Endothelial cell (in vitro differentiated cells): ENCODE results near the gene DPP10. TPM values are rescaled to one million over a fixed set of nuclear protein-coding genes. Genes with fewer than 3 reads are reported as not detected.

Experiments used
- DNase-seq: peaks from one replicate; pipeline ENCODE4 v3.0.0; 2021; ENCODE audit warnings: low spot score
- H3K27ac Mint-ChIP-seq: one replicate; pipeline ENCODE4 v1.8.0; 2021; ENCODE audit warnings: mixed read lengths, inconsistent platforms; ENCODE audit not compliant: unreplicated experiment
- H3K27me3 Mint-ChIP-seq: one replicate; pipeline ENCODE4 v1.8.0; 2021; ENCODE audit warnings: mild to moderate bottlenecking, moderate library complexity, mixed read lengths, inconsistent platforms; ENCODE audit not compliant: unreplicated experiment
- H3K36me3 Mint-ChIP-seq: one replicate; pipeline ENCODE4 v1.8.0; 2021; ENCODE audit warnings: mild to moderate bottlenecking, low read depth, mixed read lengths, inconsistent platforms; ENCODE audit not compliant: unreplicated experiment
- H3K4me1 Mint-ChIP-seq: one replicate; pipeline ENCODE4 v1.8.0; 2021; ENCODE audit warnings: mild to moderate bottlenecking, mixed read lengths, inconsistent platforms; ENCODE audit not compliant: unreplicated experiment
- H3K4me3 Mint-ChIP-seq: one replicate; pipeline ENCODE4 v1.8.0; 2021; ENCODE audit warnings: mild to moderate bottlenecking, mixed read lengths, inconsistent platforms; ENCODE audit not compliant: unreplicated experiment
- H3K9me3 Mint-ChIP-seq: one replicate; pipeline ENCODE4 v1.8.0; 2021; ENCODE audit warnings: mixed read lengths, inconsistent platforms; ENCODE audit not compliant: unreplicated experiment
- CTCF ChIP-seq: fragments of 200-600 bp; sonication (generic); IDR thresholded peaks from one replicate; pipeline ENCODE4 v1.5.0; 2021; ENCODE audit warnings: antibody characterized with exemption; ENCODE audit not compliant: unreplicated experiment
- total RNA-seq: library from RNA; stranded (reverse); fragmentation: NEBNext Ultra II Directional; extraction: Animal tissue kit (Norgen Biotek cat#: 25700); gene quantifications from one replicate; pipeline ENCODE4 v1.2.1, GENCODE V29; 2021; ENCODE audit not compliant: unreplicated experiment

The DPP10 gene
- total RNA-seq, 1 donor from 2014 or later = 3.3 TPM

- no peak overlapping the region for H3K4me3 Mint-ChIP-seq
- H3K27ac Mint-ChIP-seq = no peak overlapping the region
- no peaks in the 10 kb centered on the region for H3K9me3 Mint-ChIP-seq
- H3K4me1 Mint-ChIP-seq = no peaks in the 10 kb centered on the region
- TF ChIP-seq CTCF = no peak
- no peaks in the 10 kb centered on the region for H3K27me3 Mint-ChIP-seq
- DNase-seq = no peak
- H3K36me3 Mint-ChIP-seq = no peaks in the 10 kb centered on the region
Measured at GRCh38 chr2:115174651-115175050, 732.2 kb downstream of the DPP10 start.

GRCh38 chr2:115183144-115183543, 740.7 kb downstream of the DPP10 start:
- Mint-ChIP-seq H3K27ac (no peak overlapping the region), H3K27me3 (no peaks in the 10 kb centered on the region), H3K36me3 (no peaks in the 10 kb centered on the region), H3K4me1 (peaks cover 6% of the 10 kb centered on the region), H3K4me3 (no peak overlapping the region), H3K9me3 (no peaks in the 10 kb centered on the region)
- DNase-seq = no peak
- TF ChIP-seq CTCF = peak; percentile 36

GRCh38 chr2:115190459-115190858, 748.0 kb downstream of the DPP10 start:
- DNase-seq = no peak
- no peaks in the 10 kb centered on the region for H3K4me1 Mint-ChIP-seq
- no peak for TF ChIP-seq CTCF
- H3K9me3 Mint-ChIP-seq = no peaks in the 10 kb centered on the region
- no peaks in the 10 kb centered on the region for H3K36me3 Mint-ChIP-seq
- no peaks in the 10 kb centered on the region for H3K27me3 Mint-ChIP-seq
- H3K4me3 Mint-ChIP-seq = no peak overlapping the region
- no peak overlapping the region for H3K27ac Mint-ChIP-seq

- no peaks in the 10 kb centered on the region for H3K9me3 Mint-ChIP-seq
- no peak for TF ChIP-seq CTCF
- H3K4me3 Mint-ChIP-seq = no peak overlapping the region
- H3K36me3 Mint-ChIP-seq = no peaks in the 10 kb centered on the region
- H3K27me3 Mint-ChIP-seq = no peaks in the 10 kb centered on the region
- DNase-seq = no peak
- no peaks in the 10 kb centered on the region for H3K4me1 Mint-ChIP-seq
- no peak overlapping the region for H3K27ac Mint-ChIP-seq
Measured at GRCh38 chr2:115194623-115195022, 752.2 kb downstream of the DPP10 start.

- H3K4me1 Mint-ChIP-seq = peaks cover 14% of the 10 kb centered on the region
Measured at GRCh38 chr2:115196587-115196986, 754.1 kb downstream of the DPP10 start.

More at GRCh38 chr2:115196587-115196986, 754.1 kb downstream of the DPP10 start:
- Mint-ChIP-seq H3K9me3 (no peaks in the 10 kb centered on the region), H3K4me3 (no peak overlapping the region), H3K36me3 (no peaks in the 10 kb centered on the region), H3K27me3 (no peaks in the 10 kb centered on the region), H3K27ac (no peak overlapping the region)
- TF ChIP-seq CTCF = no peak
- no peak for DNase-seq
